Upper lobe of left lung (tissue), 4 donors: ENCODE data around the gene SF3A2.

Experiments used
- CTCF ChIP-seq, 6 experiments: fragments of 450-650 bp in 4 of 6; fragments of 200-600 bp in 2 of 6; sonication (generic) in 2 of 6; IDR thresholded peaks; one replicate each; pipeline ENCODE4 v1.5.1; 2016 to 2019; ENCODE audit warnings: antibody characterized with exemption in 6 of 6
- POLR2A ChIP-seq, 4 donors: fragments of 450-650 bp; IDR thresholded peaks; one replicate each; pipeline ENCODE4 v1.5.1; 2016 to 2017; ENCODE audit warnings: antibody characterized with exemption in 4 of 4, mild to moderate bottlenecking in 2 of 4
- POLR2AphosphoS5 ChIP-seq, 2 donors: sonication (generic); formaldehyde crosslinking; IDR thresholded peaks; one replicate each; pipeline ENCODE4 v1.5.1; 2017; ENCODE audit warnings: antibody characterized with exemption in 2 of 2

DNA sequence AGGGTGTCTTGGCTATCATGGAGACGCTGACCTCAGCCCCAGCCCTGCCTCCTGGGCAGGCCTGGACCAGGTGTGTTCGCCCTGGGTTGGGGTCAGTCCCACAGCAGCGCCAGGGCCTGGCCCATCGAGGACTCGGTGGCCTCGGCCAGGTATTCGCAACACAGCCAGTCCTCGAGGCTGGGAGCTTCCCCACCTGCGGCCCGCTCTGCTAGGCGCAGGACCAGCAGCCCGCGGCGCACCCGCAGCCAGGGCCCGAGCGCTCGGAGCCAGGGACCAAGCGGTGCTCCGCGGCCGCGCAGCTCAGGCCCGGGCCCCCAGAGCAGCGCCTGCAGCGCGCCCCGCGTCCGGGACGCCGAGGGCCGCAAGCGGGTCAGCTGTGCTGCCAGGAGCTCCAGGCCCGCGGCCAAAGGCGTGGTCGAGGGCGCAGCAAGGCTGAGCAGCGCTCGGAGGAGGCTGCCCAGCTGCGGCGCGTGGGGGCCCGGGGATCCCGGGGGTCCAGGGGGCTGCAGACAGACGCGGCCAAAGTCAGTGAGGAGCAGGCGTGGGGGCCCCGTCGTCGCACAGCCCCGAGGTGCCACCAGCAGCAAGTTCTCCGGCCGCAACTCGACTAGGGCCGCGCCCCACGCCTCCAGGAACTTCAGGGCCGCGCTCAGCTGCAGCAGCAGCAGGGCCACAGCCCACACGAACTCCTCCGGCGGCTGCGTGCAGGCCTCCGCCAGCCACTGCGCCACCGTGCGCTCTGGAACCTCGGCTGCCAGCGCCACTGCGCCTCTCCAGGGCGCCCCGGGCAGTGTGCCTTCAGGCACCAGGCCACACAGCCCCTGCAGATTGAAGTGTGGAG is 39.2 kb downstream of the SF3A2 start:
- TF ChIP-seq CTCF (IDR thresholded peaks at IDR 0.05) (no peak), POLR2AphosphoS5 (IDR thresholded peaks at IDR 0.05) (no peak), POLR2A (IDR thresholded peaks at IDR 0.05) (no peak)
